HEK293T (cell line): ENCODE results near the gene CHMP2B.

Source experiments
- ARNT ChIP-seq: fragments of 450-650 bp; IDR thresholded peaks from 2 replicates; pipeline ENCODE4 v1.6.1; 2017; ENCODE audit warnings: mild to moderate bottlenecking
- BHLHE40 ChIP-seq: fragments of 450-650 bp; IDR thresholded peaks from 2 replicates; pipeline ENCODE4 v1.6.1; 2016; ENCODE audit warnings: mild to moderate bottlenecking, moderate library complexity, borderline replicate concordance
- ELF4 ChIP-seq: fragments of 450-650 bp; IDR thresholded peaks from 2 replicates; pipeline ENCODE4 v1.6.1; 2017; ENCODE audit warnings: antibody characterized with exemption
- FOXA1 ChIP-seq: fragments of 450-650 bp; IDR thresholded peaks from 2 replicates; pipeline ENCODE4 v1.6.1; 2016; ENCODE audit warnings: mild to moderate bottlenecking
- FOXK2 ChIP-seq: fragments of 450-650 bp; IDR thresholded peaks from 2 replicates; pipeline ENCODE4 v1.6.1; 2016; ENCODE audit warnings: mild to moderate bottlenecking
- HDGF ChIP-seq: fragments of 450-650 bp; IDR thresholded peaks from 2 replicates; pipeline ENCODE4 v1.6.1; 2017; ENCODE audit warnings: antibody characterized with exemption, borderline replicate concordance
- NFRKB ChIP-seq: fragments of 450-650 bp; IDR thresholded peaks from 2 replicates; pipeline ENCODE4 v1.6.1; 2016; ENCODE audit warnings: mild to moderate bottlenecking, moderate library complexity
- SP1 ChIP-seq: fragments of 450-650 bp; IDR thresholded peaks from 2 replicates; pipeline ENCODE4 v1.6.1; 2017
- SUZ12 ChIP-seq: fragments of 450-650 bp; IDR thresholded peaks from 2 replicates; pipeline ENCODE4 v1.6.1; 2016; ENCODE audit warnings: mild to moderate bottlenecking
- TARDBP ChIP-seq: fragments of 450-650 bp; IDR thresholded peaks from 2 replicates; pipeline ENCODE4 v1.6.1; 2016

DNA sequence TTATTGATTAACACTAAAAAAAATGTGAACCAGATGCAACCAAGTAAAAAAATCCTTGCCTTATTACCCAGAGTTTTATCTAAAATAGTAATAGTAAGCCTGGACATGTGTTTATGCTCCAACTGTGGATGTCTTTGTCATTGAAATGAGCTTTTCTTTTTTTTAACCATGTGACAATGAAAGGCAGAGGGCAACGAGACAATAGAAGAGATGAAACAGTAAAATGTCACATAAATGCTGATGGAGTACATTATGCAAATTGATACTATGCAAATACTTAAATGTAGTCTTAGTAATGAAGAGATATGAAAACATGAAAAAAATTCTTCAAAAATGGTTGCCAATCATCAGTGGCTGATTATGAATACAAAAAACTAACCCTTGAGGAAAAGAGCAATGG lies 20.5 kb upstream of the CHMP2B start:
- TF ChIP-seq HDGF: no peak
- no peak for TF ChIP-seq NFRKB
- TF ChIP-seq BHLHE40: no peak
- no peak for TF ChIP-seq SUZ12
- no peak for TF ChIP-seq ARNT
- TF ChIP-seq FOXK2: no peak
- no peak for TF ChIP-seq FOXA1
- TF ChIP-seq ELF4: no peak
- TF ChIP-seq SP1: no peak
- no peak for TF ChIP-seq TARDBP
